Body of pancreas (tissue), 4 donors: ENCODE results near the gene ROR1. TPM values are rescaled to one million over a fixed set of nuclear protein-coding genes. Genes with fewer than 3 reads are reported as not detected.

Experiments
- ATAC-seq: fragments of 150-250 bp; one replicate; pipeline ENCODE4 v1.9.1; 2016
- DNase-seq, 4 donors: peaks; one replicate each; pipeline ENCODE4 v3.0.0-alpha.2; 2019
- H3K27ac ChIP-seq, 4 donors: fragments of 200-600 bp; sonication (generic); 1 replicate in 3 of 4; 2 replicates in 1 of 4; pipeline versions ENCODE4 v1.5.1 to v1.6.1; 2016 to 2019; ENCODE audit warnings: mild to moderate bottlenecking in 1 of 4, mixed read lengths in 1 of 4, moderate library complexity in 1 of 4
- H3K27me3 ChIP-seq, 2 donors: fragments of 200-600 bp; sonication (generic); one replicate each; pipeline ENCODE4 v1.6.0; 2016; ENCODE audit warnings: mild to moderate bottlenecking in 1 of 2
- H3K36me3 ChIP-seq, 2 donors: fragments of 200-600 bp; sonication (generic); replicated peaks in 1 of 2; 2 replicates each; pipeline ENCODE4 v1.5.1; 2016; ENCODE audit warnings: low read depth in 2 of 2; ENCODE audit not compliant: insufficient read depth in 1 of 2
- H3K4me1 ChIP-seq: fragments of 200-600 bp; sonication (generic); one replicate; pipeline ENCODE4 v1.6.0; 2016
- H3K4me3 ChIP-seq, 2 donors: fragments of 200-600 bp; sonication (generic); 1 replicate in 1 of 2; 2 replicates in 1 of 2; pipeline ENCODE4 v1.5.1; 2016 to 2019
- H3K9me3 ChIP-seq, 3 donors: fragments of 200-600 bp; sonication (generic); 1 replicate in 2 of 3; 2 replicates in 1 of 3; pipeline ENCODE4 v1.5.1; 2016
- CTCF ChIP-seq, 7 experiments: fragments of 450-650 bp in 4 of 7; fragments of 200-600 bp in 3 of 7; sonication (generic) in 3 of 7; IDR thresholded peaks; one replicate each; pipeline ENCODE4 v1.5.1; 2016 to 2019; ENCODE audit warnings: antibody characterized with exemption in 7 of 7
- POLR2A ChIP-seq, 3 donors: fragments of 450-650 bp; IDR thresholded peaks; one replicate each; pipeline ENCODE4 v1.6.1; 2016; ENCODE audit warnings: antibody characterized with exemption in 3 of 3, mild to moderate bottlenecking in 2 of 3
- WGBS, 2 donors: methylation state at CpG; one replicate each; pipeline ENCODE4 v1.1.5; 2017; 5-methylcytosine and 5-hydroxymethylcytosine counted together
- intact Hi-C: fragments of 100-400 bp; cut with DNase I; formaldehyde crosslinking; loops from one replicate; pipeline ENCODE4 v1.15.1; 2023
- total RNA-seq, 2 donors: library from RNA; depleted of rRNA; stranded (reverse); fragments of >200 nt; gene quantifications; one replicate each; pipeline ENCODE4 v1.1.0, GENCODE V29; 2016

ROR1 gene
- total RNA-seq, 2 donors from 2014 or later = 26.7 to 56.0 TPM

- WGBS, 2 donors = 73 to 93% methylated on average over 4 of the region's 4 CpGs
These were observed 413.8 kb downstream of the ROR1 start for GRCh38 chr1:64187646-64188045.

GRCh38 chr1:64192290-64192689, 418.5 kb downstream of the ROR1 start:
- intact Hi-C loops = no loop called here
- no peak overlapping the region for H3K4me3 ChIP-seq
- no peak overlapping the region for H3K27ac ChIP-seq
- ATAC-seq (no peak), DNase-seq (no peak)
- H3K27me3 ChIP-seq = no peaks in the 10 kb centered on the region
- WGBS, 2 donors = 94 to 97% methylated on average over 8 of the region's 8 CpGs
- TF ChIP-seq CTCF (IDR thresholded peaks at IDR 0.05) (no peak), POLR2A (IDR thresholded peaks at IDR 0.05) (no peak)
- H3K36me3 ChIP-seq = no peaks in the 10 kb centered on the region
- no peaks in the 10 kb centered on the region for H3K9me3 ChIP-seq
- H3K4me1 ChIP-seq = peaks cover 3% of the 10 kb centered on the region

More at GRCh38 chr1:64187646-64188045, 413.8 kb downstream of the ROR1 start:
- Histone ChIP-seq H3K27me3 (no peaks in the 10 kb centered on the region), H3K27ac (no peak overlapping the region), H3K4me1 (peaks cover 20% of the 10 kb centered on the region), H3K36me3 (no peaks in the 10 kb centered on the region), H3K4me3 (no peak overlapping the region), H3K9me3 (no peaks in the 10 kb centered on the region)
- no peak for ATAC-seq
- TF ChIP-seq CTCF (IDR thresholded peaks at IDR 0.05) (no peak), POLR2A (IDR thresholded peaks at IDR 0.05) (no peak)
- DNase-seq = peak in 1 of 4 donors; percentile 23
- intact Hi-C loops = no loop called here

- intact Hi-C loops = no loop called here
- Histone ChIP-seq H3K36me3 (no peaks in the 10 kb centered on the region), H3K4me3 (no peak overlapping the region), H3K4me1 (no peaks in the 10 kb centered on the region), H3K9me3 (no peaks in the 10 kb centered on the region), H3K27me3 (no peaks in the 10 kb centered on the region), H3K27ac (peak overlapping the region in 2 of 4 donors; percentile 48 to 50)
- ATAC-seq (no peak), DNase-seq (no peak)
- 53 to 58% methylated on average over 8 of the region's 8 CpGs for WGBS, 2 donors
- TF ChIP-seq CTCF (IDR thresholded peaks at IDR 0.05) (no peak), POLR2A (IDR thresholded peaks at IDR 0.05) (no peak)
These were observed 420.6 kb downstream of the ROR1 start for GRCh38 chr1:64194168-64195080.

- Histone ChIP-seq H3K9me3 (no peaks in the 10 kb centered on the region), H3K27me3 (no peaks in the 10 kb centered on the region), H3K27ac (no peak overlapping the region), H3K36me3 (no peaks in the 10 kb centered on the region), H3K4me1 (no peaks in the 10 kb centered on the region), H3K4me3 (no peak overlapping the region)
- intact Hi-C loops = no loop called here
- TF ChIP-seq CTCF (IDR thresholded peaks at IDR 0.05) (no peak), POLR2A (IDR thresholded peaks at IDR 0.05) (no peak)
- WGBS, 2 donors = 67 to 96% methylated on average over 1 of the region's 1 CpG
- ATAC-seq = no peak
- DNase-seq = no peak
These were observed 421.2 kb downstream of the ROR1 start for GRCh38 chr1:64195081-64195395.
